ENCODE results near the gene GTF2H2. TPM values are rescaled to one million over a fixed set of nuclear protein-coding genes. Genes with fewer than 3 reads are reported as not detected.
"Not testable (repeated sequence)": the region's sequence is repeated elsewhere in the genome, so short reads cannot be mapped to it uniquely, and the experiment has no call there.

GTF2H2 gene
- total RNA-seq, 6 experiments from 2014 or later, result 14.9 to 20.6 (median 16.9) TPM

DNA sequence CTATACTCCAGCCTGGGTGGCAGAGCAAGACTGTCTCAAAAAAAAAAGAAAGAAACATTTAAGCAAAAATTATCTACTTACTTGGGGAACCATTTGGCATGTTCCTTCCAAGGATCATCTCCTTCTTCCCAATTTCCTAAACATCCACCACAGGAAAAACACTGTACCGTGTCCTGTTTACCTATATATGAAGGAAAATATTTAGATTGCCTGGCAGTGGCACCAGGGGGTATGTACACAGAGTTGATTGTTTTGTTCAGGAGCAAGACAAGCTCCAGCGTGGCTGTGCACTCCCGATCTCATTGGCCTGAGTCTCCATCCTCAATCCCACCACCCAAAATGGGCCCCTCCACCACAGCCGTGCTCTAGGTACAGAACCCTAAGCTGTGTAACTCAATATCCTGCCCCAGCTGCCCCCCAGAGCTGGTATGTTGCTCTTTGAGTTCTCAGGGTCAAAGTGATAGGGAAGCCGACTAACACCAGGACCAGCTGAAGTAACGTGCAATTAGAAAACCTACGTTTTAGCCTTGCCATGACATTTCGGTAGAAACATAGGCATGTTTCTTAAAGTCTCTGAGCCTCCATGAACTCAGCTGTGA, 56.2 kb downstream of the GTF2H2 start:
- no peak for DNase-seq
- TF ChIP-seq, protein P1, sequence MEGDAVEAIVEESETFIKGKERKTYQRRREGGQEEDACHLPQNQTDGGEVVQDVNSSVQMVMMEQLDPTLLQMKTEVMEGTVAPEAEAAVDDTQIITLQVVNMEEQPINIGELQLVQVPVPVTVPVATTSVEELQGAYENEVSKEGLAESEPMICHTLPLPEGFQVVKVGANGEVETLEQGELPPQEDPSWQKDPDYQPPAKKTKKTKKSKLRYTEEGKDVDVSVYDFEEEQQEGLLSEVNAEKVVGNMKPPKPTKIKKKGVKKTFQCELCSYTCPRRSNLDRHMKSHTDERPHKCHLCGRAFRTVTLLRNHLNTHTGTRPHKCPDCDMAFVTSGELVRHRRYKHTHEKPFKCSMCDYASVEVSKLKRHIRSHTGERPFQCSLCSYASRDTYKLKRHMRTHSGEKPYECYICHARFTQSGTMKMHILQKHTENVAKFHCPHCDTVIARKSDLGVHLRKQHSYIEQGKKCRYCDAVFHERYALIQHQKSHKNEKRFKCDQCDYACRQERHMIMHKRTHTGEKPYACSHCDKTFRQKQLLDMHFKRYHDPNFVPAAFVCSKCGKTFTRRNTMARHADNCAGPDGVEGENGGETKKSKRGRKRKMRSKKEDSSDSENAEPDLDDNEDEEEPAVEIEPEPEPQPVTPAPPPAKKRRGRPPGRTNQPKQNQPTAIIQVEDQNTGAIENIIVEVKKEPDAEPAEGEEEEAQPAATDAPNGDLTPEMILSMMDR (IDR thresholded peaks at IDR 0.05), result no peak
- Mint-ChIP-seq H3K9me3 (no peaks in the 10 kb centered on the region), H3K27me3 (ENCODE audit: insufficient read depth) (peaks cover 5% of the 10 kb centered on the region), H3K4me3 (no peak overlapping the region), H3K27ac (no peak overlapping the region), H3K36me3 (ENCODE audit: low read depth) (no peaks in the 10 kb centered on the region), H3K4me1 (ENCODE audit: low read depth) (peaks cover 7% of the 10 kb centered on the region; the same call in 1 of the 2 replicates)

DNA sequence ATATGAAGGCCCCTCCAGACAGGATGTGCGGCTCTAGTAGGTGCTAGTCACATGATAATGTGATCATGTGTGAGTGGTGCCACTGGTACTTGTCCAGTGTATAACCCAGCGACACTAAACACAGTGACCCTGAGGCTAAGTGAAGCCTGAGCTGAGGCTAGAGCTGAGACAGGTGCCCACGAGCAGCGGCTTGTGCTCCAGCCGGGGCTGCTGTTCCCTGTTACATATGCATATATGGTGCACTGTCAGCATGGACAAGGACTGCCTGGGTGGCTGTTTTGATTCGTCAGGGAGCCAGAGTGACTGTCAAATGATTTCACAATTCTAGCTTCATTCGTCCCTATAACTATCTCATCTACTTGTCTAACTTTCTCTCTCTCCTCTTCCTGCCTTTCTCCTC, 60.5 kb downstream of the GTF2H2 start:
- H3K27me3 Mint-ChIP-seq (ENCODE audit: insufficient read depth); H3K27ac Mint-ChIP-seq; H3K36me3 Mint-ChIP-seq (ENCODE audit: low read depth); H3K4me3 Mint-ChIP-seq; H3K9me3 Mint-ChIP-seq; DNase-seq; H3K4me1 Mint-ChIP-seq (ENCODE audit: low read depth): not testable (repeated sequence)

Other genes with a start within 250 kb of the GTF2H2 start
- 1 to 10 TPM; 1.0 to 2.9 (median 2.1) TPM for gene SERF1A, start 167.0 kb downstream of the GTF2H2 start, total RNA-seq (2021; fragmentation: NEBNext Ultra II Directional; extraction: Animal tissue kit (Norgen Biotek cat#: 25700))
- 10 to 100 TPM; 23.1 to 31.6 (median 26.2) TPM for gene SMN1, start 142.6 kb downstream of the GTF2H2 start, total RNA-seq (2021; fragmentation: NEBNext Ultra II Directional; extraction: Animal tissue kit (Norgen Biotek cat#: 25700))
- under 1 TPM; 0.10 to 0.41 (median 0.15) TPM for gene NAIP, start 42.3 kb downstream of the GTF2H2 start, total RNA-seq (2021; fragmentation: NEBNext Ultra II Directional; extraction: Animal tissue kit (Norgen Biotek cat#: 25700))